HG03558 (cell line): ENCODE data around the gene CSRP2.

Experiments used
- ATAC-seq: cut with Tn5 transposase; IDR thresholded peaks from one replicate; pipeline ENCODE4 v1.9.1; 2021; ENCODE audit warnings: moderate number of reproducible peaks; ENCODE audit not compliant: unreplicated experiment; ENCODE audit errors: extremely low read depth

The CSRP2 gene

DNA sequence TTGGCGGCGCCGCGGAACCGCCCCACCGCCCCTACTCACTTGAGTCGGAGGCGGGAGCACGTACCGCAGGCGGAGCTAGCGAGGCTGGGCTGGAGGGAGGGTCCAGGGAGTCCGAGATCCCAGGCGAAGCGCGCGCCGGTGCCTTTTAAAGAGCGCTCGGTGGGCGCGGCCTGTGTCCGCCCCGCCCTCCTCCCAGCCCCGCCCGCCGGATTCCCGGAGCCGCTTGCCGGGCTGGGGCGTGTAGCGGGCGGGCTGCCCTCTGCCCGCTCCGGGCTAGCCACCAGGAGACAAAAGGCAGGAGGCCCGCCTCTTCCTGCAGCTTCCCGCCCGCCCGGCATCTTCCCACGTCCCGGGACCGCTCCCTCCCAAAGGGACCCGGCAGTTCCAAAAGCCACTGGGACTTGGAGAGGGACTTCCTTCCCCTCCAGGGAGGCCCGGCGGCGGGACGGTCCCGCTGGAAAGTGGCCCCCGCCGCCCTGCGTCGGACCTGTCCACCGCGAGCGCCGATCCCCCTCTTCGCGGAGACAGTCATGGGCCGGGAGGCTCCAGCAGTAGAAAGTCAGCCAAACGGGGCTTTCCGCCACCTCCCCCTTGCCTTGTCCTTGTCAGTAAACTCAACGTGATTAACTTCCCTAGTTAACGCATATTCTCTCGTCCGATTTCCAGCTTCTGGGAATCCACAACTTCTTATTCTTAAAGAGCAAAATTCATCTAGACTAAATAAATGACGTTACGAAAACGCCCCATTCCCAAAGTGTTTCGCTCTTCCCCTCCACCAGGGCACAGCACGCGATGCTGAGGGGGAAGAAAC lies at the start of gene CSRP2:
Gene CSRP2 (minus strand): TSS at position 121 of the 811 bp plus-strand sequence. CDS start 12,759 bp downstream, outside the sequence.
- ATAC-seq: peak; percentile 54

DNA sequence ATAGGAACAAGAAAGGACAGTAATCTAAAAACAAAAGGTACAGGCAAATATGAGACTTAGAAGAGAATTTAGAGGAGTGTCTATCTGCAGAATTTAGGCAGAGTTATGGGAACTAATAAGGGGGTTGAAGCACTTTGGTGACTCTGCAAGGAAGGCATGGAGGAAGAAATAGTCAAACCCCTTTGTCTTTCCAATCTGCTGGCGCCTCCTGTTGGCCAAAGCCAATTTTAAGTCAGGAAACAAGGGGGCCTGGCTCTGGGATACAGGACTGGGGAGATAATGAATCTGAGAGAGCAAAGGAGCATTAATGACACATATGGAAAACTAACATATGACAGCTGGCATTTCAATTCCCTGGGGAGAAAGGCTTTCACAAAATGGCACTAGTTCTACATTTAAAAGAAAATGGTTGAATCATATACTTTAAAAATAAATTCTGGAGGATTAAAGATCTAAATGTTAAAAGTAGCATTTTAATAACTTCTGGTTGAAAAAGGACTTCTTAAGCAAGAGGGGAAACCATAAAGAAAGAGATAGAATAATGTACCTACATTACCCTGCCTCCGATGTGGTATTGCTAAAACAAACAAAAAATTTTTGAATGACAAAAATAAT lies 48.5 kb upstream of the CSRP2 start:
- no peak for ATAC-seq

DNA sequence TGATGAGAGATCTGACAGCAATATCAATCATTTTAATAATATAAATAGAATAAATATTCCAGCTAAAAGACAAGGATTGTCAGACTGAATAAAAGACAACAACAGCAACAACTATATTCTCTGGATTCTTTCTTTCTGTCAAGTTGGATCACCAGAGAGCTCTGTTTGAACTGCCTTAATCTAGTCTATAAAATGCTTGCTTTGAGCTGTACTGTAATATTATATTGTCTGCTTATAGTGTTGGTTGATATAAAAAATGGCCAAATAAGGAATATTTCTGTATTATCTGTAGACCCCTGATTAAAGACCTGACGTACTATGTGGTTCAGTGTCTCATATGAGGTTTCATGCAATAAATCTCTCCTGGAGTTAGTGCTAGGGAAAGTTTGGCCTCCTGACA lies 46.3 kb upstream of the CSRP2 start:
- no peak for ATAC-seq

DNA sequence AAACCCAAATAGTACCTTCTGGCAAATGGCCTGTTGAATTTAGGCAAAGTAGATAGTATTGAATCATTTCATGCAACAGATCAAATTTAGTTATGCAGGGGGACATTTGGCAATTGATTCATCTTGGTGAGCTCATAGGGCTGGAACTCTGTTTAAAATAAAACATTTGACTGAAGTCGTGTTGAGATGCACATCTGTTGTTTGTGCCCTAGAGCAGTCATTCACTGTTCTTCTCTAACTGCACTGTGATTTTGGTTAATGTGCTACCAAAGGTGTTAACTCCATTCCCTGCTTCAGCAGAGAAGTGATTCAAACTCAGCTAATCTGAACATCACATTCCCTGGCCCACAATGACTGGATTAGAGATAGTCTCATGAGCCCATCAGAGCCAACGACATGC lies 44.0 kb upstream of the CSRP2 start:
- no peak for ATAC-seq

DNA sequence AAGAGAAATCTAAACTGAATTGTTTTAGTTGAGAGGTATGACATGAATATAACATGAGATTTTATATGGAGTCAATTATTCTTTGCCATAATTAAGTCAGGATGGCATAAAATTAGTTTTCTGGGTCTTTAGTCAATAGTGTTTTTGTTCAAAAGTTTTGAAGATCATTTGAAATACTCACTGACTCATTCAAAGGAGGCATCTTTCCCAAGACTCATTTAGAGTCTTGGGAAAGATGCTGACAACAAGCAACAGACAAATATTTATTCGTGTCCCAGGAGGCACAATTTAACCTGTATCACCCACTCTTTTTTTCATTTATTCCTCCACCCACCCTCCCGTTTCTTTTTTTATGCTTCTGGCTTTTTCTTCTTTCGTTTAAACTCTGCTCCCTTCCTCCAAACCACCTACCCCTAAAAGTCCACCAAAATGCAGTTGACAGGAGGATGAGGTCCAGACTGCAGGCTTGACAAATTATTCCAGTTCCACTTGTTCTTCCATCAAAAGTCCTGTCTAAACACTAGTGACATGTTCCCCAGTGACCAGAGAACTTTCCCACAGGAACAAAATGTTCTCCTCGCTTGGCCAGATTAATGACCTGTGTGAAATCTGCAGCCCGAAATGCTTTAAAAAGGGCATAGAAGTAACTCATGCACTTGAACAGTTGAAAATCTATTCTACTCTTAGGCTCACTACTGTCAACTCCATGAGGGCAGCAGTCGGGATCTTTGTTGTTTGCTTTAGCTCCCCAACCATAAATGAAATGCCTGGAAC lies 43.3 kb upstream of the CSRP2 start:
- no peak for ATAC-seq

DNA sequence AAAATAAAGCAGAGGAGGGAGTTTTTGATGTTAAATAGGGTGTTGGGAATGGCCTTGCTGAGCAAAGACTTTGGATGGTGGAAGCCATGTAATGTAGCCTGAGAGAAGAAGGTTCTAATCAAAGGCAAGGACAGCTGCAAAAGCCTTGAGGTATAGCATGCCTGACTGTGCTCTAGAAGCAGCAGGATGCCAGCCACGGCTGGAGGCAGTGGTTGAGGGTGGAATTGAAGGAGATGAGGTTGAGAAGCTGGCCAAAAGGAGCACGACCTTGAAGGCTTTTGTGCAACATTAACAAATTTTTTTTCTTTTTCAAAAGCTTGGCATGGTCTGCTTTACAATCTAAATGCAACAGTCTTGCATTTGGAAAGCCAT lies 42.3 kb upstream of the CSRP2 start:
- ATAC-seq: no peak

DNA sequence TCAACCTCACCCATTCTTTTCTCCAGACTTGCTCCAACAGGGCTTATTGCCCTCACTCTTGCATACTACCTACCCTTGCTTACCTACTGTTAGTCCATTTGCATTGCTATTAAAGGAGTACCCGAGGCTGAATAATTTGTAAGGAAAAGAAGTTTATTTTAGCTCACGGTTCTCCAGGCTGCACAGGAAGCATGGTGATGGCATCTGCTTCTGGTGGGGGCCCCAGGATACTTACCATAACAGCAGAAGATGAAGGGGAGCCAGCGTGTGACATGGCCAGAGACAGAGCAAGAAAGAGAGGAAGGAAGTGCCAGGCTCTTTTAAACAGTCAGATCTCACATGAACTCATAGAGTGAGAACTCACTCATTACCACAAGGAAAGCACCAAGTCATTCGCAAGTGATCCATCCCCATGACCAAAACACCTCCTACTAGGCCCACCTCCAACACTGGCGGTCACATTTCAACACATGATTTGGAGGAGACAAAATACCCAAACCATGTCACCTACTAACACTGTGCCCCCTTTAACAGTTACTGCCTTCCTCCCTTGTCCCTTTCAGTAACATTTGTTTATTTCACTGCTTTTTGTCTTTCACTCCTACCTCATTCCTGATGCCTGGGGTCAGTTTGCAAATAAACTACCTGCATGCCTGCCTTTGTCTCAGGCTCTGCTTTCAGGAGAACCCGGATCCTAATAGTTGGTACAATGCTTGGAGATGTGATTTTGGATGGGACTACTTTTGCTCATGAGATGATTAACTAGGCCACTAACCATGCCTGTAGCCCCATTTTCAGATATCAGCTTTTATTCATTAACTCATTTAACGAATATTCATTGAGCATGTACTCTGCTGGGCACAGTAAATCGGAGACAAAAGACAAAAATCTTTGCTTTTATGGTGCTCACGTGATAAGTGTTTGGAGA lies 41.6 kb upstream of the CSRP2 start:
- ATAC-seq: peak; percentile 66

DNA sequence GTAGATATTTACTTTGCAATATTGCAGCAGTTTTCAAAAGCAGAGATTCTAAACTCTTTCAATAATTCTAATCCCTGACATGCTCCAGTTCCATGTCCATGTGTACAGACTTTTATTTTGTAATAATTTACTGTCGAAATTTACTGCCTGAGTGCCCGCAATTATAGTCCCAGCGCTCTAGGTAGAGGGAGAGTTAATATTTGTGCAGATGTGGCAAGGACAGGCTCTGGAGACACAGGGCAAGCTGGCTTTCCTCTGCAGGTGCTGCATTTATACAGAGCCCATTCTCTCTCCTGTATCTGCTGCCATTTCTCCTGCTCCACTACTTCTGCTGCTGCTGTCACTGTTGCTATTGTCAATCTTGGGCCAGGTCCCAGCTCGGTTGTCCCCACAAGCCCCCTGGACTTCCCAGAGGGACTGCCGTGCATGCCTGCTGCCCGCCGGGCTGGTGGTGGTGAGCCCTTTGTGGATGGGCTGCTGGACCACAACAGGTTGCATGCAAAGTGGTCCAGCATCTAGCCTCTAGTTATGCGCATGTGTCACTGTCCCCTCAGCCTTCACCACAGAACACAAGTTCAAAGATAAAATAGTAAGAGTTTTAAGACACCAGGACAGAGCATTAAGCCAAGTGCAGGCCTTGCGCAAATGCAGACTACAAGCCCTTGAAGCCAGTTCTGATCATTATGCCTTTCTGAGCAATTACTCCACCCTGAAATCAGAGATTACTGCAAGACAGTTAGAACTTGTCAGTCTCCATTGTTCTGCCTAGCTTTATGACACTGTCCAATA lies 40.8 kb upstream of the CSRP2 start:
- no peak for ATAC-seq

DNA sequence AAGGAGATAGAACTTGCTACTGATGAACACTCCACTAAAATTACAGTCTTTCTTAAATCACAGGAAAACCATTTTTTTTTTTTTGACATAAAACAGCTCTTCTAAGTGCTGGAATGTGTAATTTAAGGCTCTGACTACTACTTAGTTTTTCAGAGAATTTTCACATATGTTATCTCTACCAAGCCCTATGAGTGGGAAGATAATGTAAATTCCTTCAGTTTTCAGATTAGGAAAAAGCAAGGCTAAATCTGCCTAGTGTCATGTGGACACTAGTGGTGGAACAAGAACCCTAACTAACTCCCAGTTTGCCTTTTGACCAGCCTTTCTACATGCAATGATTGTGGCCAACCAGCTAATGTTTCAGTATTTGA lies 37.3 kb upstream of the CSRP2 start:
- ATAC-seq: no peak

DNA sequence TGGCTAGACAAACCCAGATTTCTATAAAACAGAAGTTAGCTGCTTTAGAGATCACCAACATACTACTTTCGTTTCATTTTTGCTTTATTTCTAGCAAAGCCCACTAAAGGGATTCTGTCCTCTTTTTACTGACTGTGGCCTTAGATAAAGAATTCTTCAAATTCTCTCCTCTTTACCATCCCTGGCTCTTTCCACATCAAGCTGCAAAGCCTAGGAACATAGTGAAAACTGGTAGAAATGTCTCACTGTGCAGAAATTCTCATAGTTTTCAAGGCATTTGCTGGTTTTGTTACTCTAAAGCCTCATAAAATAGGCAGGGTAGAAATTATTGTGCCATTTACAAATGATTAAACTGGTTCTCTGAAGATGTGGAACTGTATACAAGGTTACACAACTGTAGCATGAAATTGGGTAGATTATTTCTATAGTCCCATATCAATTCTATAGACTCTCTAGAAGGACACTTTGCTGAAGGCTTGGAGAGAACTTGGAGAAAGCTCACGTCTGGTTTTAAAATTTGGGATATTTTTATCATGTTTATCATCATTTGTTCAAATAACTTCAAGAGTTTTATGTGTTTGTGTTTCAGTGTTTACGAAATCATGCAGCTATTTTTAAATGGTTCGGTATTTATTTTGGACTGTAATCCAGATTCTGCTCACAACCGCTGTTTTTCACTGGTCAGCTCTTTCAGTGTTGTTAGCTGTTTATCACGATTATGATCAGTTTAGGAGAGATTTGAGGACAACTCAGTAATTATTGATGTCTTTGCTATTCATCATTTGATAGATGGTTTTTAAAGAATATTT lies 36.7 kb upstream of the CSRP2 start:
- no peak for ATAC-seq

DNA sequence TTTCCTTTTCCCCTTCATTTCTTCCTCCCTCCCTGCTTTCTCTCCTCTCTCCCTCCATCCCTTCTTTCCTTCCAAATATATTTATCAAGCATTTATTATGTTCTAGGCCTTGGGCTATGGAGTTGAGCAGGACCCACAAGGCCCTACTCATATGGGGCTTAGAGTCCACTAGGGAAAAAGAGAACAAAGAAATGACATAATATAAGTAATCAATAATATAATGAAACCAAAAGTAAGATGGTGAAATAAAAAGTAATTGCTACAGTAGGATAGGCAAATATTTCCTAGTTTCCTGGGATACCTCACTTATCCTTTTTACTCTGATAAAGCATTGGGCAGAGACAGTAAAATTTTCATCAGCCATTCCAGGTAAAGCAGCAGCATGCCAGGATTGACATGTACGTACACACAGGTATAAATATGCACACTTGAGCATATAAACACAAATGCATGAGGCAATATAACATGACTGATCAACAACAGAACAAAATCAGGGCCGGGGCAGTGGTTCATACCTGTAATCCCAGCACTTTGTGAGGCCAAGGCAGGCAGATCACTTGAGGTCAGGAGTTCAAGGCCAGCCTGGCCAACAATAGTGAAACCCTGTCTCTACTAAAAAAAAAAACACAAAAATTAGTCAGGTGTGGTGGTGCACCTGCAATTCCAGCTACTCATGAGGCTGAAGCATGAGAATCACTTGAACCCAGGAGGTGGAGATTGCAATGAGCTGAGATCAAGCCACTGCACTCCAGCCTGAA lies 35.5 kb upstream of the CSRP2 start:
- ATAC-seq: no peak

DNA sequence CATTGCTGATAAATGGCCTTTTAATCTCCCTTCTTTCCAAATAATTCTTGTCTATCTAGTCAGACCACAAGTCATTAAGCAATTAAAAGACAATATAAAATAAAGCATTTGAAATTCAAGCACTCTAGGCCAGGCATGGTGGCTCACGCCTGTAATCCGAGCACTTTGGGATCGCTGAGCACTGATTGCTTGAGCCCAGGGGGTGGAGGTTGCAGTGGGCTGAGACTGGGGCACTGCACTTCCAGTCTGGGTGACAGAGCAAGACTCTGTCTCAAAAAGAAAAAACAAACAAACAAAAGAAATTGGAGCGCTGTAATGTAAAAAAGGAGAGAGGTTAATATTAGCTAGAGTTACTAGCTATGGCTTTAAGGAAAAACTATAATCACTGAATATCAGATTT lies 30.5 kb upstream of the CSRP2 start:
- ATAC-seq: no peak

DNA sequence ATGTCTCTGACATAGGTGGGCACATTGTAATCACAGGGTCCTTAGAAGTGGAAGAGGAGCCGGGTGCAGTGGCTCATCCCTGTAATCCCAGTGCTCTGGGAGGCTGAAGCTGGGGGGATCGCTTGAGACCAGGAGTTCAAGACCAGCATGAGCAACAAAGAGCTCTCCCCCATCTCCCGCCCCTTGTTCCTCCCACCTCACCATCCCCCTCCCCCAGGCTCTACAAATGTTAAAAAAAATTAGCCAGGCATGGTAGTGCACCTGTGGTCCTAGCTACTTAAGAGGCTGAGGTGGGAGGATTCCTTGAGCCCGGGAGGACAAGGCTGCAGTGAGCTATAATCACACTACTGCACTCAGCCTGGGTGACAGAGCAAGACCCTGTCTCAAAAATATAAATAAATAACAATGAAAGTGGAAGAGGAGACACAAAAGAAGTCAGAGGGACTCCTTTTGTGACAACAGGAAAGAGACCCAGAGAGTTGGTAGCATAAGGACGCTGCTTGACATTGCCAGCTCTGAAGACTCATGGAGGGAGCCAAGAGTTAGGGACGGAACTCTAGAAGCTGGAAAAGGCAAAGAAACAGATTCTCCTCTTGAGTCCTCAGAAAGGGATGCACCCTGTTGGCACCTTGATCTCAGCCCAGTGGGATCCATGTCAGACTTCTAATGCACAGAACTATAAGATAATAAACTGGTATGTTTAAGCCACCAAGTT lies 29.6 kb upstream of the CSRP2 start:
- ATAC-seq: no peak

DNA sequence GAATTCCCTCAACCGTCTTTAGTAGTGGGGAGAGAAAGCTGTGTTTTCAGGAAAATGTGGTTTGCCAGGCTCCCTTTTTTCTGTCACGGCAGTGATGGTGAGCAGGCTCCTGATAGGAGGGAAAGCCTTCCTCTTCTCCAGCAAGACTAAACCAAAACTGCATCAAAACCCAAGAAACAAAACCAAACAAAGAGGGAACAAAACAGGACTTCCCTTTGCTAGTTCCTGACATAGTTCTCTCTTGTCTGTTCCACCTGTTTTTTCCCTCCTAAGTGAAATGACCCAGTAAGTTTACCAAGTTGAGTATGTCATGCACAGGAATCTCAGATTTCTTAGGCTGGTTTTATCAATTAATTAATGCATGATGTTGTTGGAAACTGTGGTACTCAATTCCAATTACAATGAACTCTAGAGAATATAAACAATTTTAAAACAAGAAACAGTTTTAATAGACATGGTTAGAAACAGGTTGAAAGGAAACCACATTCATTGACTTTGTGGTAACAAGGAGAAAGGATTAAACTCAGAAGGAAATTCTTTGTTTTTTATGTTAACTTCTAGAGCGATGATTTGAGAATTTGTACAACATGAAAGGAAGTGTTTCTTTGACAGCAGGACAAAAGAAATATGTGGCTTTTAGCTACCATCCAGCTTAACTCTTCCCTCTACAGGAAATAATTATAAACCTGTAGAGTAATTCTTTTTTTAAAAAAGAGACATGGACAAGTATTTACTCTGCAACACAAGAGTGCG lies 23.0 kb upstream of the CSRP2 start:
- ATAC-seq: no peak

DNA sequence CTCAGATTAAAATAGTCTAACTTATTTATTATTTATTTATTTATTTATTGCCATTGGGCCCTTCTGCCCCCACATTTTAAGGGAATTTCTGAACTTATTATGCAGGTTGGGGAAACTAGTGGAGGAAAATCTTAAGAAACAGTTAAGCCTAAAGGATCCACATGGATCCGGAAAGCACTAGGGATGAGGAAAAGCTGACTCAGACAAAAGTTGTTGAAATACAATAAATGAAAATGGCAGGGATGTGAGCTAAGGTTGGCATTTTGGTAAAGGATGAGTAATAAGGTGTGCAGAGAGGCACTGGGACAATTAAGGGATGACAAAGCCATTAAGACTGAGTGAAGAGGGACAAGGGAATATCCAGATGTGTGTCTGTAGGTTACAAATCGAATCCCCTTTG lies 20.7 kb upstream of the CSRP2 start:
- ATAC-seq: no peak

DNA sequence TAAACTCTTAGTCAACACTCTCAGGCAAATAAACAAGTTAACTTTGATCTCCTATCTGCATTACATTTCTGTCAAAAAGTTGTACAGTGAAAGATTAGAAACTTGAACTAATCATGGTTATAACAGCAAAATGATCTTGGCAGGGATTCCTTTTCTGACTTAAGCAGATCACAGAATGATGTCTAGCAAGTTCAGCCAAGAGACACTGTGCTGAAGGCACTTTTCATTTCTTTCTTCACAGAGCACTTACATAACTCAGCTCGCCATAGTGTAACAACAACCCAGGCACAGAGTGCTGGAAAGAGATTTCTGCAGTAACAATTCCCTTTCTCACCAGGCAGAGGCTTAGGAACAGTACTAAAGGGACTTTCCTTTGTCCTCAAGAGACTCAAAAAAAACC lies 19.6 kb upstream of the CSRP2 start:
- no peak for ATAC-seq

DNA sequence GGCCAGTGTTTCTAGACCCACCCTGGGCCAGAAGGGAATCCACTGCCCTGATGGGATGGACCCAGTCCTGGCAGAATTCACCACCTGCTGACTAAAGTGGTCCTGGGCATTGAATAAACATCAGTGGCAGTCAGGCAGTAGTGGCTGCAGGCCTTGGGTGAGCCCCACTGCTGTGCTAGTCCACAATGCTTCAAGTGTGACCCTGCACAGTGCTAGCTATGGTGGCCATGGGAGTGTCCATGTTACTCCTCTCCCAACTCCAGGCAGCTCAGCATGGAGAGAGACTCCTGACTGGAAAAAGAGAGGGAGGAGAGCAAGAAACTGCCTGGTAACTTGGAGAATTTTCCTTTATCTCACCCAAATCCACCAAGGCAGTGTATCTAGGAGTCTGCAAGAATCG lies 17.5 kb upstream of the CSRP2 start:
- ATAC-seq: no peak
